Subcutaneous preadipocyte (primary cell): ENCODE data around the gene SLC1A2. TPM values are rescaled to one million over a fixed set of nuclear protein-coding genes. Genes with fewer than 3 reads are reported as not detected.

Experiments used
- small RNA-seq: library from RNA; depleted of rRNA; stranded (forward); fragments of <200 nt; gene quantifications from one replicate; pipeline ENCODE3, GENCODE V24; 2012
- total RNA-seq: library from RNA; depleted of rRNA; stranded (reverse); fragments of >200 nt; gene quantifications from 2 replicates; pipeline ENCODE4 v1.2.3, GENCODE V29; 2012

SLC1A2 gene
- total RNA-seq: 11.0 and 15.4 TPM in 2 replicates

DNA sequence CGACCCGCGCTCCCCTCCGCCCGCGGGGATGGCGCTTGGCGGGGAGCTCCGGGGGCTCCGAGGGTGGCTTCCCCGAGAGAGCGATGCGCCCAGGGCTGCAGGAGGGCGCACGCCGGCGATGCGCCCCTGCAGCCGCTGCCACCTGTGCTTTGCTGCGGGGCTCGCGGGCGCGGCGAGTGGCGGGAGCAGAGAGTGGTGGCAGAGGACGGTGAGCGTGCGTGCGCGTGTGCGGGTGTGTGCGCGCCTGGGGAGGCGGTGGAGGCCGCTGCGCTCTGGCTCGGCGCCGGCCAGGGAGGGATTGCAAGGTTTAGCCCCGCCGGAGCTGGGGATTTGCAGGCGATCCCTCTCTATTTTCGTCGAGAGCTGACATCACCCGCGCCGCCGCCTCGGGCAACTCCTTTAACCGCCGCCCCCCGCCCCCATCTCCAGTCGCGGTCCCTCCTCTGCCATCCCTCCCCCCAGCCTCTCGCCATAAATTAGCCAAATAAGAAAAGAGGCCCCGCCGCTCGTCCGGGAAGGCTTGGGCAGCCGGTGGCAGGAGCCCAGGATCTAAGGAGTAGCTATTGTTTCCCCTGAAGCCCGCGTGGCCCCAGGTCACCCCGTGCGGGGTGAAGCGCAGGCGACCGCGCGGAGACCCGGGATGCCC is at the start of gene SLC1A2:
TSS of gene SLC1A2 (minus strand) at position 375 of the 646 bp plus-strand sequence. CDS start 592 bp downstream, outside the sequence.

Small RNAs within 50 kb of the gene (small RNA-seq; reads per million reads assigned to genes)
- gene AC090625.1: 0.11 reads per million

Other genes starting within 250 kb of the SLC1A2 start
- gene PAMR1, start 106.1 kb upstream of the SLC1A2 start, total RNA-seq: 323 and 383 TPM in 2 replicates
- 42.6 and 140 TPM in 2 replicates for gene FJX1, start 198.9 kb upstream of the SLC1A2 start, total RNA-seq
- 17.6 and 22.4 TPM in 2 replicates for gene TRIM44, start 243.2 kb upstream of the SLC1A2 start, total RNA-seq